HG03280 (cell line): ENCODE measurements around the gene ZBTB8A.
"Not testable (repeated sequence)": the region's sequence is repeated elsewhere in the genome, so short reads cannot be mapped to it uniquely, and the experiment has no call there.

Source experiments
- ATAC-seq: cut with Tn5 transposase; IDR thresholded peaks from one replicate; pipeline ENCODE4 v1.9.1; 2021; ENCODE audit warnings: mild to moderate bottlenecking, moderate library complexity; ENCODE audit not compliant: unreplicated experiment

Gene ZBTB8A

GRCh38 chr1:32538887-32539583, at the start of gene ZBTB8A:
ZBTB8A (plus strand) TSS chr1:32539427; CDS start chr1:32592932, 53,505 bp downstream.
- no peak for ATAC-seq

DNA sequence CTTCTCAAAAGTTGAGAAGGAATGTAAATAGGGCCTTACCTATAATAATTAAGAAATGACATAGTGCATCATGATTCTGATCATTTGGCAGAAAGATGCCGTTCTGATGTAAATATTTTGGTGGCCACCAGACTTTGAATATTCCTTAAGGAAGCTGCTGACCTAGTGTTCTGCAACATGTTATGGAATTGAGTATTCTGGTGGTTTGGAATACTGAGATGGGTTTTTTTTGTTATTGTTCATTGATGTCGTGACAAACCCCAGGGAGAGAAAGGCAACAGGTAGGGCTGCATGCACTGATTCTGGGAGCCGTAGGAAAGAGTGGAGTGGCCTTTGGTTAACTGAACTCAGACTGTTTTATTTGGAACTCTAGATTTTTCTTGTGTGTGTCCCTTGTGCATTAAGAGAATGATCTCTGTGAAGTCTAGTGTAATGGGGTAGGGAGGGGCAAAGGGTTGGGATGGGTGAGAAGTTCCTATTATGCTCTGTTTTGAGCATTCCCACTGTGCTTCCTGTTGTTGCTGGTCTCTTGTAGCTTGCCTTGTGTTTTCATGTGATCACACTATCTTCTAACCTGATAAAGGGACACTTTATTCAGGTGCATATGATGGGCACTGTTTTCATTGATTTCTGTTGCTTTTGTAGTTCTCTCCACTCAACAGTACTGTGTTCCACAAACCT, 49.3 kb upstream of the ZBTB8A start:
- no peak for ATAC-seq

DNA sequence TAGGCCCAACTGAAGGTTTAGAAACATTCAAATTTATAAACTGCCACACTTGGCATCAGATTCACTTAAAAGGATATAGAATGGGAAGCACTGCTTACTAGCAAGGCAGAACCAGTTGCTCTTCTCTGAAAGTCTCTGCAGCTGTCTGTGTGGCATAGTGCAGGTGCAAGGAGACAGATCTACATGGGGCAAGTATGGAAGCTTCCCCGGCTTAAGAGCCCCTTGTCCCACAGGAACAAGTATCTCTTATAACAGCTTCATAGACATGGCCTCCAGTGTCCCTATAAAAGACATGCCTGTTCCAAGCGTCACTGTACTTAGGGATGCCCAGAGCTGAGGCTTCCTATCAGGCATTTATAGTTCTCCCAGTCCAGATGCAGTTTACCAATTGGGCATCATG, 47.8 kb upstream of the ZBTB8A start:
- ATAC-seq, result no peak

DNA sequence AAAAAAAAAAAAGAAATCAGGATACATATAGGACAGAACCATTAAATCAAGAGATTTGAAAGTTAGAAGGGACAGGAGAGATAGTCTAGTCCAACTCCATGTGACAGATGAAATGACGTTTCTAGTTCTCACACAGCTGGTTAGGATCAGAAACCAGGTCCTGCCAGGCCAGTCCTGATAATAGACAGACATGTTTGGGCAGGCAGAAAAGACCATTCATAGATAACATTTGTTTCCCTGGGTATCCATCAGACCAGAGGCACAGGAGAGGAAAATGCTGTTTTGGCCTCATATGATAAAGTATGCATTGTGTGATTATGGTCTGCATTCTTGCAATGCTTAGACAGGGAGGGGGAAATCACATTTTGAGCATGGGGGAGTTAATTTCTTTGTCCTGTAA, 45.0 kb upstream of the ZBTB8A start:
- no peak for ATAC-seq

DNA sequence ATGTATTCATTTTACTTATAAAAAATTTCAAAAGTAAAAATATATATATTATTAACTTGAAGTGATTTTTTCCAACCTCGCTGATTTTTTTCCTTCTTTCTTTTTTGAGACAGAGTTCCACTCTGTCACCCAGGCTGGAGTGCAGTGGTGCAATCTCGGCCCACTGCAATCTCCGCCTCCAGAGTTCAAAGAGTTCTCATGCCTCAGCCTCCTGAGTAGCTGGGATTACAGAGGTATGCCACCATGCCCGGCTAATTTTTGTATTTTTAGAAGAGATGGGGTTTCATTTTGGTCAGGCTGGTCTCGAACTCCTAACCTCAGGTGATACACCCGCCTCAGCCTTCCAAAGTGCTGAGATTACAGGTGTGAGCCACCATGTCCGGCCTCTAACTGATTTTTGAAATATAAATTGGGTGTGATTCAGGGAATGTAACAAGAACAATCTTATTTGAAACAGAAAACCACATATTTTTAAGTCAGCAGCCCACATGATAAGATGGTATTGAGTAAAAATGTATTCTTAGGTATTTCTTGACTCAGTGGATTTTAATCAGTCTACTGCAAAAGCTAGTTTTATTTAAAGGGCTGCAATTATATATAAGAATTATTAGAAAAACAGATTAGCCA, 44.4 kb upstream of the ZBTB8A start:
- no peak for ATAC-seq

- no peak for ATAC-seq
Measured at GRCh38 chr1:32496127-32496526, 43.1 kb upstream of the ZBTB8A start.

DNA sequence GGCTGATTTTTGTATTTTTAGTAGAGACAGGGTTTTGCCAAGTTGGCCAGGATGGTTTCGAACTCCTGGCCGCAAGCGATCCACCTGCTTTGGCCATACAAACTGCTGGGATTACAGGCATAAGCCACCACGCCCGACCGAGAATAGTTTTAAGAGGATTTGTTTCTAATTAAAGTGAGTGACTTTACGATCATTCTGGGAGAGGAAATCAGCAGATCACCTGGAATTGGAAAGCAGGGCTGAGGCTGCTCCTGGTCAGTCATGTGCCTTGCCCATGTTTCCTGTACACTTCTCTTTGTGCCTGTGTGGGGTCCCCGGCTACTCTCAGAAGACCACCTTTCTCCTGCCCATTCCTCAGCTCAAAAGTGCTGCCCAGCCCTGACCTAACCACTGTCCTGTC, 40.5 kb upstream of the ZBTB8A start:
- ATAC-seq, result no peak

- ATAC-seq, result peak; percentile 76
Measured at GRCh38 chr1:32500387-32501209, 38.6 kb upstream of the ZBTB8A start.

- ATAC-seq, result no peak
Measured at GRCh38 chr1:32501865-32502264, 37.4 kb upstream of the ZBTB8A start.

DNA sequence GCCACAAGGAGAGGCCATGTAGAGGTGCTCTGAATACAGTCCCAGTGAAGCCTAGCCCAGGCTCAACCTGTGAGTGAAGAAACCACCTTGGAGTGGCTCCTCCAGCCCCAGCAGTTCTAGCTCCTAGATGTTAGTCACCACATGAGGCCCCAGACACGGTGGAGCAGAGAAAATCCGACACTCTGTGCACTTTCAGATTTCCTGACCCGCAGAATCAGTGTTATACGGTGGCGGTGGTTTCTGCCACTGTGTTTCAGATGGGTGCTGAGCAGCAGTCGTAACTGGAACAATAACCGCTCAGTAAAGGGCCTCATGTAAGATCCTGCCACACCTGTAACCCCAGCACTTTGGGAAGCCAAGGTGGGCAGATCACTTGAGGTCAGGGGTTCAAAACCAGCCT, 36.1 kb upstream of the ZBTB8A start:
- ATAC-seq, result no peak

GRCh38 chr1:32507021-32507420, 32.2 kb upstream of the ZBTB8A start:
- no peak for ATAC-seq

DNA sequence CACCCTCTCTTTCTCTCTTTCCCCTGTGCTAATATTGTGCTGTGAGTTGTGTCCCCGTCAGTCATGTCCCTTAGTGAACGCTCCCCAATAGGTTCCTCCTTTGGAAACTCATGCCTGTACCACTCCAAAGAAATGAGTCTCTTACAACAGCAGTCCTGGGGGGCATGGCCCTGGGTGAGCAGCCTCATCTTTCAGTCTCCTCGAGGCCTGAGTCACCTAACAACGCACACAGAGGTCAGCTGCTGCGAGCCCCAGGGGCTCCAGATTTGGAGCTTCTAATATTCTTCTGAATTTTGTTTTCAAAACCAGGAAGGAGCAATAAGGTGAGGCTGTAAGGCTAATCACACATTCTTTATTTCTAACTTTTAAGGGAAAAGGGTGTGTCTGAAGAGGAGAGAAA, 30.5 kb upstream of the ZBTB8A start:
- no peak for ATAC-seq

- no peak for ATAC-seq
Measured at GRCh38 chr1:32509939-32510338, 29.3 kb upstream of the ZBTB8A start.

- no peak for ATAC-seq
Measured at GRCh38 chr1:32516402-32516801, 22.8 kb upstream of the ZBTB8A start.

DNA sequence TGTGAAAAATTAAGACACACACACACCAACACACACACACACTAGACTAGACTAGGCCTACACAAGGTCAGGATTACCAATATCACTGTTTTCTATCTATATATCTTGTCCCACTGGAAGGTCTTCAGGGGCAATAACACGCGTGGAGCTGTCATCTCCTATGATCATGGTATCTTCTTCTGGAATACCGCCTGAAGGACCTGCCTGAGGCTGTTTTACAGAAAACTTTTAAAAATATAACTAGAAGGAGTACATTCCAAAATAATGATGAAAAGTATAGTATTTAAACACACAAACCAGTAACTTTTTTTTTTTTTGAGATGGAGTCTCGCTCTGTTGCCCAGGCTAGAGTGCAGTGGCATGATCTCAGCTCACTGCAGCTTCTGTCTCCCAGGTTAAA, 20.3 kb upstream of the ZBTB8A start:
- ATAC-seq, result no peak

DNA sequence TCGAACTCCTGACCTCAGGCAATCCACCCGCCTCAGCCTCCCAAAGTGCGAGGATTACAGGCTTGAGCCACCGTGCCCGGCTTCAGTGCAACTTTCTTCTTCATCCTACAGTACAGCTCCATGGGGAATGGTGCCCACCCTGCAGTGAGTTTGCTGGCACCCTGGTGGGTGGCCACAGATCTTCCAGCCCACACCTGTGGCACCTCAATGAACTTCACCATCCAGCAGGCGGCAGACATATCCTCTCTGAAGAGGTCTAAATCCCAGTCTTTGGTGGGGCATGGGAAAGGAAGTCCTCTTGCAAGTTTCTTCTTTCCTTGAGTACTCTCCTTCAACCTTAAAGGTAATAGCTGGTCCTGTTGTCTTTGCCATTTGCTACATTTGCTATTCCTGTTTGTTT, 18.1 kb upstream of the ZBTB8A start:
- ATAC-seq, result no peak

DNA sequence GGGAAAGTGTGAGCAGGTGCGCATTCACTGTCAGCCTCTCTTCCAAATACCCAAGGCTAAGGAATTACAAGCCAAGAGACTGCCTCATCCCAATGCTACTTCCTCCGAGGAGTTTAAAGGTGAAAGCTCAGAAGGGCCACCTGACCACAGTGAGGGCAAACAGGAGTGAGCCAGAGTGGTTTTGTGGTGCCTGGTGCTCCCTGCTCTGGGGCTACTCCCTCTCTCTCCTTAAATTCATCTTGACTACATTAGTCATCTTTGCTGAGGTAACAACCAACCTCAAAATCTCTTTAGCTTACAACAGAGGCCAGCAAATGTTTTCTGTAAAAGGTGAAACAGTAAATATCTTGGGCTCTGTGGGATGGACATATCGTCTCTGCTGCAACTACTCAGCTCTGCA, 14.2 kb upstream of the ZBTB8A start:
- ATAC-seq, result no peak

DNA sequence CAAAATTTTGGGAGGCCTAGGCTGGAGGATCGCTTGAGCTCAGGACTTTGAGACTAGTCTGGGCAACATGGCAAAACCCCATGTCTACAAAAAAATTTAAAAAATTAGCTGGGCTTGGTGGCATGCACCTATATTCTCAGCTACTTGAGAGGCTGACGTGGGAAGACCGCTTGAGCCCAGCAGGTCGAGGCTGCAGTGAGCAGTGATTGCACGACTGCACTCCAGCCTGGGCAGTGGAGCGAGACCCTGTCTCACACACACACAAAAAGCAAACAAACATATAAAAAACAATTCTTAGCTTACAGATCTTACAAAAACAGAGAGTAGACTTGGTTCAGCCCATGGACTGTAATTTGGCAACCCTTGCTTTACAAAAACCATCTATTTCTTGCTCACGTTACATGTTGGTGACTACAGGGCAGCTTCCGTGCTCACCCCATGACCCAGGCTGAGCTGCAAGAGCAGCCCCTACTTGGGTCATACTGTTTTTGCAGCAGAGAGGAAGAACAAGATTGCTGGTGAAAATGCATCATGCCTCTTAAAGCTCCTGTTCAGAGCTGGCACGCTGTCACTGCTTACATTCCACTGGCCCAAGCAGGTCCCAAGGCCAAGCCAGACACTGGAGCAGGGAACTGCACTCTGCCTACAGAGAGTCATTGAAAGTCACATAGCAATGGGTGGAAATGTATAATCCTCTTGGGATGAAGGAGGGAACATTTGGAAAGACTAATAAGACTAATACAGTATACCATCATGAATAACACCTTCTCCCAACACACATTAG, 13.4 kb upstream of the ZBTB8A start:
- no peak for ATAC-seq

DNA sequence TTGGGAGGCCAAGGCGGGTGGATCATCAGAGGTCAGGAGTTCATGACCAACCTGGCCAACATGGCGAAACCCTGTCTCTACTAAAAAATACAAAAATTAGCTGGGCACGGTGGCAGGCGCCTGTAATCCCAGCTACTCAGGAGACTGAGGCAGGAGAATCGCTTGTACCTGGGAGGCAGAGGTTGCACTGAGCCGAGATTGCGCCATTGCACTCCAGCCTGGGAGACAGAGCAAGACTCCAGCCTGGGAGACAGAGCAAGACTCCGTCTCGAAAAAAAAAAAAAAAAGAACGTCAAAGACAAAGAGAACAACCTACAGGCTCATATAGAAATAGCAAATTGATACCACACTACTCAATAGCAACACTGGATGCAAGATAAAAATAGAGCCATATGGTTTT, 10.7 kb upstream of the ZBTB8A start:
- ATAC-seq, result not testable (repeated sequence)

DNA sequence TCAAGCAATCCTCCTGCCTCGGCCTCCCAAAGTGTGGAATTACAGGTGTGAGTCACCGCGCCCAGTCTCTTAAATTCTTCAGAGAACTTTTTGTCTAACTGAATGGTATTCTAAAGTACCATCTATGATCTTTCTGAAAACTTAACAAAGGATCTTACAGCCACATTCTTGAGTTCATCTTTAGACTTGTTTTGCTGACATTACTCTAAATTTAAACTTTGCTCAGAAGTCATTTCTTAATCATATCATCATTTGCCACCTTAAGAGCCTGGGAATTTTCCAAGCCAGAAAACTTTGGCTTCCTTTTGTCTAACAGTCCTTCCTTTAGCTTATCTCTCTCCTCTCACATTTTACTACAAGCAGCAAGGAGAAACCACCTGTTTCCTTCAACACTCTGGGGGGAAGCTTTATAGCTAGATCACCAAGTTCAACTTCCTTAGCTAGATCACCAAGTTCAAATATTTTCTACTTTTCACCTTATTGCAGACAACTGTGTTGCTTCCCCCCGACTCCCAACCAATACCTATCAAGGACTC, 5.4 kb upstream of the ZBTB8A start:
- ATAC-seq, result no peak
